ENCODE measurements around the gene SHISA7. TPM values are rescaled to one million over a fixed set of nuclear protein-coding genes. Genes with fewer than 3 reads are reported as not detected.

Gene SHISA7
- total and polyA plus RNA-seq, 2 of the 4 experiments (the other 2 are of a cell fraction) = not detected

- no peaks in the 10 kb centered on the region for H3K36me3 ChIP-seq (ENCODE audit: control insufficient read depth, insufficient read depth, low read length)
- H2BK20ac ChIP-seq (ENCODE audit: low read depth, low read length) = no peak overlapping the region
- H2BK5ac ChIP-seq (ENCODE audit: low read depth, low read length, poor library complexity, severe bottlenecking) = peak overlapping the region; percentile 16
- in situ Hi-C loops (cut with MboI; ENCODE audit: low sequenced_read_pairs) = loop anchor here (25.0 kb wide), 1 partner anchor 1028 kb away; the partner anchor contains the start of genes CDC42EP5 and LENG9
- H2BK120ac ChIP-seq (ENCODE audit: low read depth, low read length) = peak overlapping the region; percentile 42; the same call in 1 of the 2 replicates
- peak overlapping the region; percentile 10 for H2AFZ ChIP-seq (replicated peaks; ENCODE audit: low read length, poor library complexity)
- H3K27me3 ChIP-seq (ENCODE audit: control insufficient read depth, insufficient read depth, low read length) = no peaks in the 10 kb centered on the region
- BruUV-seq (replicated peaks) = no TSS peak
- no peak overlapping the region for H2BK15ac ChIP-seq (ENCODE audit: low read depth, low read length)
- no peak overlapping the region for H4K8ac ChIP-seq (ENCODE audit: low read depth in 2 of 2, low read length in 2 of 2)
- H3K56ac ChIP-seq (ENCODE audit: extremely low read depth, insufficient read depth, low read length) = no peak overlapping the region
- 0 out of 2 replicates have a peak, but pooled peaks cover 4% of the 10 kb centered on the region for H4K20me1 ChIP-seq (ENCODE audit: insufficient read depth, low read length)
- peaks cover 7% of the 10 kb centered on the region for H3K9me1 ChIP-seq (ENCODE audit: insufficient read depth, low read length)
- ATAC-seq (ENCODE audit: low read depth) = no peak
- H3K9ac ChIP-seq (ENCODE audit: low read depth, low read length) = no peak overlapping the region
- H4K5ac ChIP-seq (ENCODE audit: low read depth, low read length) = no peak overlapping the region
- no peak overlapping the region for H3K4me2 ChIP-seq (ENCODE audit: low read depth, low read length)
- peaks cover 5 to 33% of the 10 kb centered on the region in 2 experiments for H3K79me1 ChIP-seq (ENCODE audit: low read depth in 1 of 2, low read length in 2 of 2)
- no peak overlapping the region for H3K27ac ChIP-seq (ENCODE audit: insufficient read depth, low read length)
- DNase-seq = no peak
- dilution Hi-C loops (cut with HindIII; ENCODE audit: low sequenced_read_pairs, unreplicated experiment) = no loop called here
- H2AK5ac ChIP-seq (ENCODE audit: low read depth, low read length) = no peak overlapping the region; the same call in 1 of the 2 replicates
- peak overlapping the region; percentile 52 for H3K4ac ChIP-seq (ENCODE audit: low read depth, low read length)
- H4K91ac ChIP-seq (ENCODE audit: insufficient read depth, low read depth, low read length) = no peak overlapping the region
- no peak overlapping the region for H3K18ac ChIP-seq (ENCODE audit: low read depth, low read length)
- peaks cover 45% of the 10 kb centered on the region for H3K4me1 ChIP-seq (ENCODE audit: control insufficient read depth, insufficient read depth, low read length)
- H3K9me3 ChIP-seq (ENCODE audit: control insufficient read depth, insufficient read depth, low read length) = no peaks in the 10 kb centered on the region
- ChIA-PET POLR2A (ENCODE audit: unreplicated experiment) (no interaction called here), CTCF (no interaction called here)
- peak overlapping the region; percentile 70 for H2AK9ac ChIP-seq (replicated peaks; ENCODE audit: low read depth, low read length, poor library complexity)
- H3K14ac ChIP-seq (replicated peaks; ENCODE audit: low read depth, low read length) = no peak overlapping the region
- 80% methylated on average over 3 of the region's 21 CpGs; no CpG with 5 or more reads in 1 of the 2 experiments for whole genome bisulfite sequencing, 2 experiments (ENCODE audit: extremely low coverage in 2 of 2, insufficient read length in 1 of 2)
- intact Hi-C loops (cut with micrococcal nuclease) = no loop called here
- H3K4me3 ChIP-seq (ENCODE audit: insufficient read depth, low read depth, low read length) = no peak overlapping the region
- no peak overlapping the region for H3K23ac ChIP-seq (ENCODE audit: low read depth, low read length)
- TF ChIP-seq FOS (IDR thresholded peaks at IDR 0.05; ENCODE audit: low read depth, low read length) (no peak), POLR2A (IDR thresholded peaks at IDR 0.05; ENCODE audit: low read depth, low read length) (no peak), MXI1 (IDR thresholded peaks at IDR 0.05; ENCODE audit: borderline replicate concordance, low read depth, low read length) (no peak), MAFK (IDR thresholded peaks at IDR 0.05; ENCODE audit: low read depth, low read length) (no peak), MAZ (IDR thresholded peaks at IDR 0.05; ENCODE audit: borderline replicate concordance, low read depth, low read length) (no peak), CHD1 (IDR thresholded peaks at IDR 0.05; ENCODE audit: low read depth, low read length) (no peak), USF2 (IDR thresholded peaks at IDR 0.05; ENCODE audit: low read depth, low read length) (no peak), SMC3 (IDR thresholded peaks at IDR 0.05; ENCODE audit: low read depth, low read length) (no peak), CEBPB (IDR thresholded peaks at IDR 0.05; ENCODE audit: low read depth, low read length) (no peak), BHLHE40 (IDR thresholded peaks at IDR 0.05; ENCODE audit: low read depth, low read length) (no peak), CTCF (conservative IDR thresholded peaks at IDR 0.05; ENCODE audit: low read depth, low read length) (no peak), RFX5 (IDR thresholded peaks at IDR 0.05; ENCODE audit: low read depth, low read length) (no peak), NFE2L2 (IDR thresholded peaks at IDR 0.05; ENCODE audit: low read depth, low read length) (no peak), ELK1 (IDR thresholded peaks at IDR 0.05; ENCODE audit: borderline replicate concordance, low read depth, low read length) (no peak), RCOR1 (IDR thresholded peaks at IDR 0.05; ENCODE audit: insufficient replicate concordance, low read length) (no peak)
Measured at GRCh38 chr19:55489711-55490477, 46.8 kb upstream of the SHISA7 start.

All from IMR-90 (cell line).